ENCODE measurements around the gene CAMTA2.

The CAMTA2 gene

GRCh38 chr17:4948931-4949320 is 38.5 kb downstream of the CAMTA2 start:
- no peak for FAIRE-seq
- peak; percentile 74 for DNase-seq (ENCODE audit: extremely low spot score, insufficient read length, low read depth)

GRCh38 chr17:4948166-4948930 is 39.1 kb downstream of the CAMTA2 start, which contains the start of gene PFN1:
Gene PFN1, minus strand, starts transcription at chr17:4948530. Its CDS starts 136 bp downstream, at chr17:4948394.
- DNase-seq (ENCODE audit: extremely low spot score, insufficient read length, low read depth) (peak; percentile 71), FAIRE-seq (peak; percentile 90)

GRCh38 chr17:4947411-4948165 is 39.9 kb downstream of the CAMTA2 start:
- no peak for DNase-seq (ENCODE audit: extremely low spot score, insufficient read length, low read depth)
- FAIRE-seq: peak; percentile 85

GRCh38 chr17:4947010-4947410 is 40.5 kb downstream of the CAMTA2 start:
- FAIRE-seq (peak; percentile 56), DNase-seq (ENCODE audit: extremely low spot score, insufficient read length, low read depth) (no peak)

GRCh38 chr17:4946312-4946976 is 41.0 kb downstream of the CAMTA2 start:
- DNase-seq (ENCODE audit: extremely low spot score, insufficient read length, low read depth): no peak
- FAIRE-seq: peak; percentile 65

GRCh38 chr17:4945944-4946280 is 41.6 kb downstream of the CAMTA2 start:
- FAIRE-seq: peak; percentile 36
- no peak for DNase-seq (ENCODE audit: extremely low spot score, insufficient read length, low read depth)

GRCh38 chr17:4945176-4945943 is 42.1 kb downstream of the CAMTA2 start:
- peak; percentile 94 for FAIRE-seq
- DNase-seq (ENCODE audit: extremely low spot score, insufficient read length, low read depth): no peak

- FAIRE-seq: no peak
- no peak for DNase-seq (ENCODE audit: extremely low spot score, insufficient read length, low read depth)
These were observed 42.8 kb downstream of the CAMTA2 start for GRCh38 chr17:4944554-4945175.

- DNase-seq (ENCODE audit: extremely low spot score, insufficient read length, low read depth): no peak
- FAIRE-seq: peak; percentile 89
These were observed 43.3 kb downstream of the CAMTA2 start for GRCh38 chr17:4944163-4944553.

- no peak for FAIRE-seq
These were observed 44.5 kb downstream of the CAMTA2 start for GRCh38 chr17:4942760-4943508.

GRCh38 chr17:4941319-4941610 is 46.2 kb downstream of the CAMTA2 start:
- DNase-seq (ENCODE audit: extremely low spot score, insufficient read length, low read depth) (no peak), FAIRE-seq (no peak)

More at GRCh38 chr17:4942760-4943508, 44.5 kb downstream of the CAMTA2 start:
- DNase-seq (ENCODE audit: extremely low spot score, insufficient read length, low read depth): no peak

GRCh38 chr17:4940555-4941318 is 46.7 kb downstream of the CAMTA2 start:
- FAIRE-seq: no peak
- no peak for DNase-seq (ENCODE audit: extremely low spot score, insufficient read length, low read depth)

- FAIRE-seq (peak; percentile 100), DNase-seq (ENCODE audit: extremely low spot score, insufficient read length, low read depth) (peak; percentile 88)
These were observed 47.5 kb downstream of the CAMTA2 start, which contains the start of the genes RNF167 and SLC25A11 for GRCh38 chr17:4939796-4940554. Gene RNF167, plus strand, starts transcription at chr17:4940268. Its CDS starts 642 bp downstream, at chr17:4940910. Gene SLC25A11, minus strand, starts transcription at chr17:4940046. Its CDS starts 136 bp downstream, at chr17:4939910.

GRCh38 chr17:4939546-4939795 is 48.0 kb downstream of the CAMTA2 start:
- FAIRE-seq (no peak), DNase-seq (ENCODE audit: extremely low spot score, insufficient read length, low read depth) (no peak)

GRCh38 chr17:4938688-4939545 is 48.6 kb downstream of the CAMTA2 start:
- DNase-seq (ENCODE audit: extremely low spot score, insufficient read length, low read depth) (no peak), FAIRE-seq (peak; percentile 42)

- FAIRE-seq (no peak), DNase-seq (ENCODE audit: extremely low spot score, insufficient read length, low read depth) (no peak)
These were observed 49.4 kb downstream of the CAMTA2 start for GRCh38 chr17:4938069-4938491.

GRCh38 chr17:4937553-4937952 is 49.9 kb downstream of the CAMTA2 start:
- no peak for DNase-seq (ENCODE audit: extremely low spot score, insufficient read length, low read depth)
- FAIRE-seq: no peak
